Activated T-helper 1 cell treated with Interleukin-2 at 50 U/mL for 16 hours (primary cell): ENCODE results near the gene SCNM1.

Source experiments
- DNase-seq: peaks from one replicate; pipeline ENCODE4 v3.0.0-alpha.2; 2020; ENCODE audit warnings: low read depth

SCNM1 gene

GRCh38 chr1:151165738-151166504 lies at the start of gene SCNM1, which contains the start of gene LYSMD1:
Gene SCNM1 (plus strand): TSS chr1:151166144. CDS start chr1:151166153, 9 bp downstream.
Gene LYSMD1 (minus strand): TSS chr1:151165902. CDS start chr1:151165258, 644 bp downstream.
- DNase-seq: peak; percentile 91

- no peak for DNase-seq
Observed at GRCh38 chr1:151124763-151125403, 41.1 kb upstream of the SCNM1 start.

GRCh38 chr1:151128800-151129199 lies 37.1 kb upstream of the SCNM1 start:
- DNase-seq: no peak

GRCh38 chr1:151130987-151131586 lies 34.9 kb upstream of the SCNM1 start:
- DNase-seq: peak; percentile 53

- DNase-seq: no peak
Observed at GRCh38 chr1:151131701-151132334, 34.1 kb upstream of the SCNM1 start.

GRCh38 chr1:151132335-151133017 lies 33.5 kb upstream of the SCNM1 start:
- no peak for DNase-seq

GRCh38 chr1:151133018-151133806 lies 32.7 kb upstream of the SCNM1 start:
- no peak for DNase-seq

GRCh38 chr1:151134396-151134795 lies 31.5 kb upstream of the SCNM1 start:
- DNase-seq: no peak

GRCh38 chr1:151134991-151135390 lies 31.0 kb upstream of the SCNM1 start:
- DNase-seq: no peak

- no peak for DNase-seq
Observed at GRCh38 chr1:151135433-151136385, 30.2 kb upstream of the SCNM1 start.

GRCh38 chr1:151137789-151138188 lies 28.2 kb upstream of the SCNM1 start:
- DNase-seq: no peak

GRCh38 chr1:151142411-151143056 lies 23.4 kb upstream of the SCNM1 start:
- DNase-seq: no peak

GRCh38 chr1:151143057-151143435 lies 22.9 kb upstream of the SCNM1 start:
- DNase-seq: no peak

GRCh38 chr1:151143986-151144385 lies 22.0 kb upstream of the SCNM1 start:
- no peak for DNase-seq

- no peak for DNase-seq
Observed at GRCh38 chr1:151144474-151145303, 21.3 kb upstream of the SCNM1 start.

GRCh38 chr1:151145304-151146071 lies 20.5 kb upstream of the SCNM1 start:
- DNase-seq: no peak

- DNase-seq: no peak
Observed at GRCh38 chr1:151146072-151146411, 19.9 kb upstream of the SCNM1 start.
